COLO829 (cell line): ENCODE measurements around the gene SLC45A3.
A peak's percentile ranks its signal among the peaks of the same experiment; 100 is the strongest.
"Not testable (repeated sequence)": the region's sequence is repeated elsewhere in the genome, so short reads cannot be mapped to it uniquely, and the experiment has no call there.

Experiments used
- DNase-seq: peaks from one replicate; pipeline ENCODE4 v3.0.0; 2012; ENCODE audit warnings: low spot score

Gene SLC45A3

GRCh38 chr1:205680073-205680851 lies at the start of gene SLC45A3:
SLC45A3 (minus strand) TSS chr1:205680509; CDS start chr1:205664656, 15,853 bp downstream.
- DNase-seq: peak; percentile 48

GRCh38 chr1:205726619-205727125 lies 46.4 kb upstream of the SLC45A3 start:
- DNase-seq: no peak

- no peak for DNase-seq
Observed at GRCh38 chr1:205725514-205725913, 45.2 kb upstream of the SLC45A3 start.

- DNase-seq: not testable (repeated sequence)
Observed at GRCh38 chr1:205720740-205721139, 40.4 kb upstream of the SLC45A3 start.

- no peak for DNase-seq
Observed at GRCh38 chr1:205719762-205720161, 39.5 kb upstream of the SLC45A3 start.

GRCh38 chr1:205719015-205719414 lies 38.7 kb upstream of the SLC45A3 start:
- no peak for DNase-seq

GRCh38 chr1:205716371-205717132 lies 36.2 kb upstream of the SLC45A3 start:
- DNase-seq: no peak

GRCh38 chr1:205715628-205716027 lies 35.3 kb upstream of the SLC45A3 start:
- DNase-seq: no peak

- DNase-seq: no peak
Observed at GRCh38 chr1:205714906-205715246, 34.6 kb upstream of the SLC45A3 start.

- no peak for DNase-seq
Observed at GRCh38 chr1:205714190-205714905, 34.0 kb upstream of the SLC45A3 start.

GRCh38 chr1:205711105-205712048 lies 31.1 kb upstream of the SLC45A3 start:
- peak; percentile 84 for DNase-seq

- no peak for DNase-seq
Observed at GRCh38 chr1:205710201-205711062, 30.1 kb upstream of the SLC45A3 start.

- no peak for DNase-seq
Observed at GRCh38 chr1:205709640-205710039, 29.3 kb upstream of the SLC45A3 start.

GRCh38 chr1:205709059-205709398 lies 28.7 kb upstream of the SLC45A3 start:
- DNase-seq: no peak

- no peak for DNase-seq
Observed at GRCh38 chr1:205706601-205707502, 26.5 kb upstream of the SLC45A3 start.

GRCh38 chr1:205704903-205705302 lies 24.6 kb upstream of the SLC45A3 start:
- DNase-seq: no peak

GRCh38 chr1:205703072-205703471 lies 22.8 kb upstream of the SLC45A3 start:
- no peak for DNase-seq

- DNase-seq: no peak
Observed at GRCh38 chr1:205701891-205702290, 21.6 kb upstream of the SLC45A3 start.

GRCh38 chr1:205701420-205701819 lies 21.1 kb upstream of the SLC45A3 start:
- DNase-seq: no peak
